ENCODE data around the gene SLC9A8. TPM values are rescaled to one million over a fixed set of nuclear protein-coding genes. Genes with fewer than 3 reads are reported as not detected.

The SLC9A8 gene
- total and polyA plus RNA-seq, 2 of the 8 experiments (the other 6 are each of a cell fraction or from before 2014, with no cell fraction given) = 3.2 to 6.2 TPM

GRCh38 chr20:49781676-49782075 lies 31.0 kb upstream of the SLC9A8 start (continued):
- TF ChIP-seq CHD7 (IDR thresholded peaks at IDR 0.05; ENCODE audit: insufficient replicate concordance, low read length) = no peak
- no peak for TF ChIP-seq SIRT6 (IDR thresholded peaks at IDR 0.05; ENCODE audit: low read length)
- TF ChIP-seq CBX8 (IDR thresholded peaks at IDR 0.05; ENCODE audit: borderline replicate concordance, low read depth, low read length) = no peak

Data from H1 (cell line).